Activated T-cell treated with anti-CD3 and anti-CD28 coated beads, Interleukin-2, amount 50 U/mL, for 24 hours (primary cell): ENCODE data around the gene ISCA1.
A peak's percentile ranks its signal among the peaks of the same experiment; 100 is the strongest.
"Not testable (repeated sequence)": the region's sequence is repeated elsewhere in the genome, so short reads cannot be mapped to it uniquely, and the experiment has no call there.

ENCODE experiments used
- DNase-seq: peaks from one replicate; pipeline ENCODE4 v3.0.0-alpha.2; 2020
- H3K27ac Mint-ChIP-seq: 2 replicates; pipeline ENCODE4 v1.8.0; 2020; ENCODE audit warnings: mild to moderate bottlenecking, mixed read lengths
- H3K27me3 Mint-ChIP-seq: 2 replicates; pipeline ENCODE4 v1.8.0; 2020; ENCODE audit warnings: mixed read lengths
- H3K36me3 Mint-ChIP-seq: 2 replicates; pipeline ENCODE4 v1.8.0; 2020; ENCODE audit warnings: low read depth, mixed read lengths
- H3K4me1 Mint-ChIP-seq: 2 replicates; pipeline ENCODE4 v1.8.0; 2020; ENCODE audit warnings: low read depth, mixed read lengths
- H3K4me3 Mint-ChIP-seq: 2 replicates; pipeline ENCODE4 v1.8.0; 2020; ENCODE audit warnings: mild to moderate bottlenecking, moderate library complexity, mixed read lengths
- H3K9me3 Mint-ChIP-seq: 2 replicates; pipeline ENCODE4 v1.8.0; 2020; ENCODE audit warnings: mixed read lengths

The ISCA1 gene

DNA sequence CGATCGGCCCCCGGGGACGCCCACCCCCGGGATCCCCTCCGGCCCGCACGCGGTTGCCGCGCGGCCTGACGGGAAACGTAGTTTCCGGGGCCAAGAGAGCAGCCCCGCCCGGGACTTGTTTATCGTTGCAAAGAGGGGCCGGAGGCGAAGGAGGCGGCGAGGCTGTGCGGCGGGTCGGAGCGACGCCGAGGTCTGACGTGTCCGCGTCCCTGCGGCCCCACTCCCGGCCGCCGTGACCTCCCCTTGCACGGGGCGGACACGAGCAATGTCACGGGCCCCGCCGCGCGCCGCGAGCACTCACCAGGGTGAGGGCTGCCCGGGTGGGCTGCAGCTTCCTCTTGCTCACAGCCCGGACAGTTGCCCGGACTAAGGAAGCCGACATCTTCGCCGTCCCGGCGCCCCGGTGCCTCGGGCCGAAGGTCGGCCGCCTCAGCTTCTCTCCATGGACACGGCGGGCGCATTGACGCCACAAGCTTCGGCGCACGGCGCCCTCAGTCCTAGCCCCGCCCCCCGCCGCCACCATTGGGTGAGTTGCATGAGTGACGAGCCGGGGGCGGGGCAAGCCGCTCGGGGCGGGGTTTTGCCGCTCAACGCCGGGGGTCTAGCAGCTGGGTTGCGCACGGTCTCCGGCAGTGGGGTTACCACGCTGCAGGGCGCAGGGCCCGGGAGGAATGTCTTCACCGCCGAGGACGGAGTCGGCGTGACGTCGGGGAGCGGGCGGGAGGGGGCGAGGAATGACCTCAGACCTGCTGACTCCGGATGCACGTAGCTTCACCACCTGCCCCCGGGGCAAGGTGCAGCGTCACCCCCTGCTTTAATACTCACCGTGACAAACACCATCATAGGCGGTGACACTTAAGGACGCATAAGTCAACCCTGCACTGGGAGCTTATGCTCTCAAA lies at the start of gene ISCA1:
Gene ISCA1, minus strand, starts transcription at position 462 of the 902 bp plus-strand sequence. Its CDS starts 80 bp downstream, at position 382.
- Mint-ChIP-seq H3K27ac (peak within 1 kb of the TSS; percentile 99), H3K4me3 (peak within 1 kb of the TSS; percentile 82), H3K36me3 (peaks cover 46% of the 10 kb centered on the region), H3K4me1 (peaks cover 55% of the 10 kb centered on the region), H3K27me3 (no peaks in the 10 kb centered on the region), H3K9me3 (no peaks in the 10 kb centered on the region)
- peak; percentile 99 for DNase-seq

- no peak for DNase-seq
- Mint-ChIP-seq H3K4me3 (no peak overlapping the region), H3K4me1 (peaks cover 23% of the 10 kb centered on the region), H3K27ac (peak overlapping the region; percentile 47), H3K27me3 (no peaks in the 10 kb centered on the region), H3K36me3 (peaks cover 86% of the 10 kb centered on the region), H3K9me3 (no peaks in the 10 kb centered on the region)
Measured at GRCh38 chr9:86330186-86330585, 47.8 kb upstream of the ISCA1 start.

GRCh38 chr9:86329649-86330048 lies 47.3 kb upstream of the ISCA1 start:
- Mint-ChIP-seq H3K4me1 (peaks cover 23% of the 10 kb centered on the region), H3K9me3 (no peaks in the 10 kb centered on the region), H3K27me3 (no peaks in the 10 kb centered on the region), H3K27ac (peak overlapping the region; percentile 41), H3K36me3 (peaks cover 86% of the 10 kb centered on the region), H3K4me3 (no peak overlapping the region)
- no peak for DNase-seq

- H3K9me3 Mint-ChIP-seq, result no peaks in the 10 kb centered on the region
- peak overlapping the region; percentile 76 for H3K27ac Mint-ChIP-seq
- peaks cover 86% of the 10 kb centered on the region for H3K36me3 Mint-ChIP-seq
- no peak overlapping the region for H3K4me3 Mint-ChIP-seq
- H3K27me3 Mint-ChIP-seq, result no peaks in the 10 kb centered on the region
- DNase-seq, result no peak
- peaks cover 19% of the 10 kb centered on the region for H3K4me1 Mint-ChIP-seq
Measured at GRCh38 chr9:86328156-86328555, 45.8 kb upstream of the ISCA1 start.

GRCh38 chr9:86326536-86326935 lies 44.2 kb upstream of the ISCA1 start:
- H3K9me3 Mint-ChIP-seq, result no peaks in the 10 kb centered on the region
- no peak overlapping the region for H3K4me3 Mint-ChIP-seq
- no peaks in the 10 kb centered on the region for H3K27me3 Mint-ChIP-seq
- peaks cover 19% of the 10 kb centered on the region for H3K4me1 Mint-ChIP-seq
- H3K27ac Mint-ChIP-seq, result peak overlapping the region; percentile 14
- H3K36me3 Mint-ChIP-seq, result peaks cover 85% of the 10 kb centered on the region
- no peak for DNase-seq

DNA sequence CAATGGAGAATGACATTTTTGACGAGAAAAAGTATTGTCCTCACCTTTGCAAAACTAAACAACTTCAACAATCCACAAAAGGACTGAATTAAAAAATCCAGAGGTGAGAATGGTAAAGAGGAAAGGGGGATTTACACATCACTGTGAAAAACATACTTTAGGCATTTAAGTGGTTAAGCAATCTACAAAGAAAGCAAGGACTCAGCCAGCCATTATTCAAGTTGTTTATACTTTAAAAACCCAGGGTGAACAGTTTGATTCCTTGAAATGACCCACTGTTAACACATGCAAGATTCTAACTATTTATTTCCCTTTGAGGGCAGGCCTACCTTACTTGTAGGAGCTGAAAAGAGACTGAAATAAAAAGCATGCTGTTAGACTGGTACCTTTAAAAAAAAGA lies 42.6 kb upstream of the ISCA1 start:
- H3K27ac Mint-ChIP-seq, result no peak overlapping the region
- peaks cover 91% of the 10 kb centered on the region for H3K36me3 Mint-ChIP-seq
- H3K27me3 Mint-ChIP-seq, result no peaks in the 10 kb centered on the region
- DNase-seq, result no peak
- H3K4me1 Mint-ChIP-seq, result peaks cover 17% of the 10 kb centered on the region
- no peak overlapping the region for H3K4me3 Mint-ChIP-seq
- no peaks in the 10 kb centered on the region for H3K9me3 Mint-ChIP-seq

- Mint-ChIP-seq H3K36me3 (peaks cover 91% of the 10 kb centered on the region), H3K27ac (peak overlapping the region; percentile 47), H3K4me1 (peaks cover 14% of the 10 kb centered on the region), H3K4me3 (no peak overlapping the region), H3K27me3 (no peaks in the 10 kb centered on the region), H3K9me3 (no peaks in the 10 kb centered on the region)
- DNase-seq, result no peak
Measured at GRCh38 chr9:86324308-86324707, 42.0 kb upstream of the ISCA1 start.

DNA sequence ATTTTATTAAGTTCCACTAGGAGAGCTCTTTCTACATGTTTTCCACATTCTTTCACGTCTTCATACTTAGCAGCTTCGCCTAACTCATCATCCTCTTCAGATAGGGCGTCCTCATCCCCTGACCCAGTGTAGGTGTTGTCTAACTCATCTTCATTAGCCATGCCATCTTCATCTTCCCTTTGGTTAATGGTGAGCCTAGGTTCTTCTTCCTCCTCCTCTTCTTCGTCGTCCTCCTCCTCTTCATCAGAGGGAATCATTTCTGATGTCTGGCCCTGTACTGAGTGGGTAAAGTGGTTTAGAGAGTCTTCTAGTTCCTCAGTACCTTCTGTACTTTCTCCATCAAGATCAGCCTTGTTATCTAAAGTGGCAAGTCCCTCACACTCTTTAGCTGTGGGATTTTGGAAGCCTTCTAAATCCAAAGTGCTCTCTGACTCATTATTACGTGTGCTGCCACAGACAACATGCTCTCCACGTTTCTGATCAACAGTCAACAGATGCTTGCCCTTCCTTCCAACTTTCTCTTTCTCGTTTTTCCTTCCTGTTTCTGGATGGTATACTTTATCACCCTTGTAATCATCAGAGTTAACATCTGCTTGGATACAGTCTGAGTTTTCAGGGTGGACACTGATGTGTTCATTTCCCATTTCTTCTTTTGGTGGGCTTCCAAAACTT lies 40.8 kb upstream of the ISCA1 start:
- peaks cover 12% of the 10 kb centered on the region for H3K4me1 Mint-ChIP-seq
- H3K27ac Mint-ChIP-seq, result peak overlapping the region; percentile 9
- no peaks in the 10 kb centered on the region for H3K9me3 Mint-ChIP-seq
- peaks cover 98% of the 10 kb centered on the region for H3K36me3 Mint-ChIP-seq
- no peak for DNase-seq
- no peaks in the 10 kb centered on the region for H3K27me3 Mint-ChIP-seq
- H3K4me3 Mint-ChIP-seq, result no peak overlapping the region

- no peak for DNase-seq
- Mint-ChIP-seq H3K4me3 (no peak overlapping the region), H3K9me3 (no peaks in the 10 kb centered on the region), H3K27me3 (no peaks in the 10 kb centered on the region), H3K27ac (no peak overlapping the region), H3K36me3 (peaks cover 96% of the 10 kb centered on the region), H3K4me1 (peaks cover 3% of the 10 kb centered on the region)
Measured at GRCh38 chr9:86321373-86321772, 39.0 kb upstream of the ISCA1 start.

DNA sequence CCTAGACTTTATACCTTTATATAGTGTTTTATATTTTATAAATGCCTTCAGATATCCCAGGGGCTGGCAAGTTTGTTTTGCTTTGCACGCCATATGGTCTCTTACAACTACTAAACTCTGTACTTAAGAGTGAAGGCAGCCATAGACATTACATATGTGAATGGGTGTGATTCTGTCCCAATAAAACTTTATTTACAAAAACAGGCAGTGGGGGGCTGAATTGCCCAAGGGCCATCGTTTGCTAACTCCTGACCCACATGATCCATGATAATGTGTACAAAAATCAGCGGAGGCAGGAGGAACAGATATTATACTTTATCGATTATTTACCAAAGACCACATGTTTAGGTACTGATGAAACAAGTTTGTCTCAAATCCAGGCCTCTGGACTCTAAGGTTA lies 35.8 kb upstream of the ISCA1 start:
- Mint-ChIP-seq H3K4me1 (no peaks in the 10 kb centered on the region), H3K27ac (no peak overlapping the region), H3K36me3 (peaks cover 96% of the 10 kb centered on the region), H3K4me3 (no peak overlapping the region), H3K27me3 (no peaks in the 10 kb centered on the region), H3K9me3 (no peaks in the 10 kb centered on the region)
- DNase-seq, result no peak

- no peak overlapping the region for H3K27ac Mint-ChIP-seq
Measured at GRCh38 chr9:86315078-86315477, 32.7 kb upstream of the ISCA1 start.

DNA sequence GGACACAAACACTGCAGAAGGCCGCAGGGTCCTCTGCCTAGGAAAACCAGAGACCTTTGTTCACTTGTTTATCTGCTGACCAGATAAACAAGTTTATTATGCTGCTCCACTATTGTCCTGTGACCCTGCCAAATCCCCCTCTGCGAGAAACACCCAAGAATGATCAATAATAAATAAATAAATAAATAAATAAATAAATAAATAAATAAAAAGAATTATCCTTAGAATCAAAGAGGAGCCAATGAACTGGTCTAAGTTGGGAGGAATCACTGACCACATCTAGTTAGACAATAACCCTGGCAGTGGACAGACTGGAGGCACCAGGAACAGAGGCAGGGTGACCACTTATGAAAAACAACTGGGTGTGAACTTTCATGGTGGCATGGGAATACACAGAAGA lies 30.6 kb upstream of the ISCA1 start:
- H3K27me3 Mint-ChIP-seq, DNase-seq, H3K4me3 Mint-ChIP-seq, H3K9me3 Mint-ChIP-seq, H3K4me1 Mint-ChIP-seq: not testable (repeated sequence)
- peaks cover 90% of the 10 kb centered on the region for H3K36me3 Mint-ChIP-seq
- peak overlapping the region; percentile 58 for H3K27ac Mint-ChIP-seq

More at GRCh38 chr9:86315078-86315477, 32.7 kb upstream of the ISCA1 start:
- Mint-ChIP-seq H3K4me1 (no peaks in the 10 kb centered on the region), H3K27me3 (no peaks in the 10 kb centered on the region), H3K4me3 (no peak overlapping the region), H3K36me3 (peaks cover 91% of the 10 kb centered on the region), H3K9me3 (no peaks in the 10 kb centered on the region)
- no peak for DNase-seq

- peaks cover 21% of the 10 kb centered on the region for H3K4me1 Mint-ChIP-seq
- no peaks in the 10 kb centered on the region for H3K9me3 Mint-ChIP-seq
- no peak for DNase-seq
- peaks cover 90% of the 10 kb centered on the region for H3K36me3 Mint-ChIP-seq
- H3K27me3 Mint-ChIP-seq, result no peaks in the 10 kb centered on the region
- no peak overlapping the region for H3K27ac Mint-ChIP-seq
- no peak overlapping the region for H3K4me3 Mint-ChIP-seq
Measured at GRCh38 chr9:86308687-86309086, 26.3 kb upstream of the ISCA1 start.

DNA sequence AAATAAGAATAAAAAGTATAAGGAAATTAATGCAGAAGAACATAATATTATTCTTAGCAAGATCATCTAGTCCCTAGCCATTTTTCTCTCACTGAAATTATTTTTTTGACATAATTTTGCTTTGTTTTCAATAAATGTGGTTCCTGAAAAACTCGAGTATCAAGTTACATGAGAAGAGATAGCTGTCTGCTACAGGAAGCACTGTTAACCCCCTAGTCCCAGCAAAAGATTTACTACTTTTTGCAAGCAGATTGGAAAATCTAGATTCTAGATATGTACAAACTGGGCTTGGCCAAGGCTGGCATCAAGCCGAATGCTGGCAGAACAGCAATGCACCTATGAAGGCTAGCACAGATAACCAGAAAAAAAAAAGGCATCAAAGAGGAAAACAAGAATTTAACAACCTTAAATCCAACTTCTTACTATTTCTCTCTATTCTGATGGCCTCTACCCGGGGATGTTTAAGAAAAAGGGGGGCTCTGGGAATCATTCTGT lies 21.9 kb upstream of the ISCA1 start:
- DNase-seq, result no peak
- H3K36me3 Mint-ChIP-seq, result peaks cover 89% of the 10 kb centered on the region
- no peaks in the 10 kb centered on the region for H3K27me3 Mint-ChIP-seq
- peak overlapping the region; percentile 95 for H3K27ac Mint-ChIP-seq
- H3K4me3 Mint-ChIP-seq, result no peak overlapping the region
- no peaks in the 10 kb centered on the region for H3K9me3 Mint-ChIP-seq
- H3K4me1 Mint-ChIP-seq, result peaks cover 35% of the 10 kb centered on the region
